OCI-M2 (cell line): Measurements from ENCODE around the gene ATP2C2.

Experiments
- DNase-seq: peaks from one replicate; lab custom pipeline; 2025; ENCODE audit not compliant: unreplicated experiment; lab: John Stamatoyannopoulos, UW

Gene ATP2C2

DNA sequence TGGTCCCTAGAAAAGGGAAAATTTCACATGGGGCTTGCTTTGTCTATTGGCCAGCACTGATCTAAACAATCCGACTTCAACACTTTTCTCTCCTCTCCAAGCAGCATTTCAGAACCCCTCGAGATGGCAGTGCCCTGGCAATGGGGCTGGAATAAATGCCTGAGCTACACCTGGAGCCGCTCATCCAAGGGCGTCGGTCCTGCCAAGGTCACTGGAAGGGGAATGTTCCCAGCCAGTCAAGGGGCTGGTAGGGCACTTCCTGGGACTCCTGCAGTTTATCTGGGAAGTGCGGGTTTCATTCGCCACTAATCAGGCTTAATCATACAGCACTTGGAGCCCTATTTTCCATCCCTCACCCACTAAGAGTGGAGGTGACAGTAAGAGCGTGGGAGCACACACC is 119.0 kb downstream of the ATP2C2 start:
- DNase-seq: no peak

DNA sequence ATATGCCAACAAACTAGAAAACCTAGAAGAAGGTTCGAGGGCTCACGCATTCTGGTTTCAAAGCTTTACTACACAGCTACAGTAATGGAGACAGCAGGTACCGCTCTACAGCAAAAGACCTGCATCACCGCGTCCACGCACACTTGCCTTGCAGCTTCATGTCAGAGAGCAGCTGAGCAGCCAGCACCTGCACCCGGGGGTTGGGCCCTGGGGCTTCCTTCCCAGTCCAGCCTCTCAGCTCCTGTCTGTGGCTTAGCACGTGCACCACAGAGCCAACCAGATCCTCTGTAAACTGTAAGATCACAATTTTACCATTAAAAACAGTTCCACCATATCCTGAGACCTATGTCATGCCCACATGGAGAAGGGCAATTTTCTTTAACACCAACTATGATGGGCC is 120.8 kb downstream of the ATP2C2 start:
- no peak for DNase-seq

DNA sequence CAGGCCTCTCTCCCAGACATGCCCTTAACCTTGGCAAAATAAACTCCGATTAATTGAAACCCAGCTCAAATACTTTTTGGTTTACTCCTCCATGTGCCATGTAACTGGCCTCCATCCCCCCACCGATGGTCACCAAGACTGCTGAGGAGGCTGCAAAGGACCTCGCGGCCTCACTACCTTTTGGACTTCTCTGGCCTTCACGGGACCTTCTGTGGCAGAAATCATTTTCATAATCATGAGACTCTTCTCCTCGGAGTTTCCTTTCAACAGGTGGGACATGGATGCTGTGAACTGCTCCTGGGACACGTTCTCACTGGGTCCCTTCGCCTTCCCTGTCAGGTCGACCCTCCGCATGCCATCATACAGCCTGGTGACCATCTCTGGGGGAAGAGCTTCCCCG is 127.2 kb downstream of the ATP2C2 start:
- no peak for DNase-seq

DNA sequence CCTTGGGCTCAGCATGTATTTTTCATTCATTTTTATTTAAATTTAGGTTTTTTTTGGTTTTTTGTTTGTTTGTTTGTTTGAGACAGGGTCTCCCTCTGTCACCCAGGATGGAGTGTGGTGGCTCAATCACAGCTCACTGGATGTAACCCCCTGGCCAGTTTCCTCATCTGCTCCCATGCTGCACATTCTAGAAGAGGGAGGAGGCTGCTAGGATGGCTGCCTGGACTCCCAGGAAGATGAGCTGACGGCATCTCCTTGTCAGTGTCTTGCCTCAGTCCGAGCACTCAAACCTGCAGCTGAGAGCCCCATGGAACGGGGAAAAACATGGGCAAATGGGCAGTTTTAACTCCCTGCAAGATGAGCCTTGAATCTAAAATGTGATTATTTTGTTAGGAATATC is 128.7 kb downstream of the ATP2C2 start:
- no peak for DNase-seq

DNA sequence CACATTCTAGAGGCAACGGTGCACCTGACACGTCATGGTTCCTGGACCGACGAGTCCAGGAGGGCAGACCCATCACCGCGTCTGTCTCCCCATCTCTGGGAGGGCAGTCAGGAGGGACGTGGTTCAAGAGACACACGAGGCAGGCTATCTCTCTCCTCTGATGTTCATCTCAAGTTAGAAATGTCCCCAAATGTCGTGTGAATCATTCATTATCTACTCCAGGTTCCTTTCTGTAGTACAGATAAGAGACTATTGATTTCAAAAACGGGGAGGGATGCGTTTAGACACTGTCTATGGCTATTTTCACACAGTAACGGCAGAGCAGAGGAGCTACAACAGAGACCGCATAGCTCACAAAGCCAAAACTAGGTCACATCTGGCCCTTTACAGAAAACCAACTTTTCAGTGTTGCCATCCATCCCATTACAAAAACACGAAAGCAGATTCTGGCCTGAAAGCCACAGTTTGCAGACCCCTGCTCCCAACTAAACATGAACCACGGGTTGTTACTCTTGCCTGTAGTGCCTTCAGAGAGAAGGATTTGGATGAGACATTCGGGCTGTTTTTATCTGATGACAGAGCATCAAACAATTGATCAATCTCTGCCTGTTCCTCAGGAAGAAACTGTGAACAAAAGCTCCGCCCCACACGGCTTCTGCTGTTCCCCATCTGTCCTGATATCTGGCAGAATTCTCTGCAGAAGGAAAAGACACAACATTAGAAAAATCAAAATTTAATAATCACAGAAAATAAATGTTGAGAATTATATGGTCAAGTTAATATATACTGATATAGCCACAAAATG is 129.3 kb downstream of the ATP2C2 start:
- no peak for DNase-seq

DNA sequence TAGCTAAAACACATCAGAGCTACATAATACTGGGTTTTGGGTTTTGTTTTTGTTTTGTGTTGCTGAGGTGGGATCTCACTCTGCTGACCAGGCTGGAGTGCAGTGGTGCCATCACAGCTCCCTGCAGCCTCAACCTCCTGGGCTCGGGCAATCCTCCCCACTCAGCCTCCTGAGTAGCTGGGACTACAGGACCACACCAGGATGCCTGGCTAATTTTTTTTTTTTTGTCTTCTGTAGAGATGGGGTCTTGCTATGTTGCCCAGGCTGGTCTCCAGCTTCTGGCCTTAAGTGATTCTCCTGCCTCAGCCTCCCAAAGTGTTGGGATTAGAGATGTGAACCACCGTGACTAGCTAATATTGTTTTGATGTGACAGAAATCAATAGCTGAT is 129.9 kb downstream of the ATP2C2 start:
- DNase-seq: no peak

DNA sequence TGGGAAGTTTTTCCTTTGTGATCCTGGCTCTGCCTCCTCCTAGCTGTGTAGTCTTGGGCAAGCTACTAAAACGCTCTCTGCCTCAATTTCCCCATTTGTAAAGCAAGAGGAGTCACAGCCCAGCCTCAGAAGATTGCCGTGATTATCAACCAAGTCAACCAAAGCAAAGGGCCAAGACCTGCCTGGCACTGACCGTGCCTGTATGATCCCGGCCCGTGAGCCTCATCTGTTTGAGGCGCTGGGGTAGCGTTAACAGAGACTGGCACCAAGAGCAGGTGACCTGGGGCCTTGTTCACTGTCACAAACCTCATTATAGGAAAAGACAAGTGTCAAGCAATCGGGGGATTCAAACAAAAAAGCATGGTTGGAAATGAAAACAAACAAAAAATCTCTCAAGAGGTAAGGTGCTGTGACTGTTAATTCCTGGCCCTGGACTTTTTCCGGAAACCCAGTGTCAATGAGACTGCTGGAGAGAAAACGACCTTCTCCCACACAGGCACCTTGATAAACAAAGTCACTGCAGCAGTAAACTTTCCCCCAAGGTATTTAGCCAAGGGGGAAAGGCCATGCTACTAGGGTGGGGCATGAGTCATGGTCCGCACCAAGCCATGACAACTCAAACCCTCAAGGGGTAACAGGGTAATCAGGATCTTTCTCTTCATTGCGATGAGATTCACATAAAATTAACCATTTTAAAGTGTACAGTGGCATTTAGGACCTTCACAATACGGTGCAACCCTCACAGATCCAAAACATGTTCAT is 130.7 kb downstream of the ATP2C2 start:
- no peak for DNase-seq

DNA sequence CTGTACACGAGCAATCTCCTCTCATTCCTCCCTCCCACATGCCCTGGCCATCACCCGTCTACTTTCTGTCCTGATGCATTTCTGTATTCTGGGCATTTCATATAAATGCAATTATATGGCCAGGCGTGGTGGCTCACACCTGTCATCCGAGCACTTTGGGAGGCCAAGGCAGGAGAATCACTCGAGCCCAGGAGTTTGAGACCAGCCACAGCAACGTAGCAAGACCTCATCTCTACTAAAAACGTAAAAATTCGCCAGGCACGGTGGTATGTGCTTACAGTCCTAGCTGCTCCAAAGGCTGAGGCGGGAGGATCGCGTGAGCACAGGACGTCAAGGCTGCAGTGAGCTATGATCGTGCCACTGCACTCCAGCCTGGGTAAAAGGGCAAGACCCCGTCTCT is 131.3 kb downstream of the ATP2C2 start:
- DNase-seq: no peak

DNA sequence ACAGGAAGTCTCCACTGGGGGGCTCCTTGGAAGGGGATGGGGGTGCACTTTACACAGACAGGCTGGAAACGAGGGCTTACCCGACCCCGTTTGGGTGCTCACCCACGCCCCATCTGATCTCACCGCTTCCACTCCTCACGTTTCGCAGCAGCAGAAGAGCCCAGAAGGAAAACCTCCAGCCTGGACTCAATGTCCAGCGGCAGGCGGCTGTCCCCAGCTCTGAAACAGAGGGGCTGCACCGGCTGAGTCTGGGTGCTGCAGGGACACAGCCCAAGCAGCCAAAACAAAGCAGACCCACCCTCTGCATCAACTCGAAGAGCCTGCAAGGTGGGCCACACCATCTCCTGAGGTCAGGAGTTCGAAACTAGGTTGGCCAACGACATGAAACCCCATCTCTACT is 132.2 kb downstream of the ATP2C2 start:
- DNase-seq: no peak

DNA sequence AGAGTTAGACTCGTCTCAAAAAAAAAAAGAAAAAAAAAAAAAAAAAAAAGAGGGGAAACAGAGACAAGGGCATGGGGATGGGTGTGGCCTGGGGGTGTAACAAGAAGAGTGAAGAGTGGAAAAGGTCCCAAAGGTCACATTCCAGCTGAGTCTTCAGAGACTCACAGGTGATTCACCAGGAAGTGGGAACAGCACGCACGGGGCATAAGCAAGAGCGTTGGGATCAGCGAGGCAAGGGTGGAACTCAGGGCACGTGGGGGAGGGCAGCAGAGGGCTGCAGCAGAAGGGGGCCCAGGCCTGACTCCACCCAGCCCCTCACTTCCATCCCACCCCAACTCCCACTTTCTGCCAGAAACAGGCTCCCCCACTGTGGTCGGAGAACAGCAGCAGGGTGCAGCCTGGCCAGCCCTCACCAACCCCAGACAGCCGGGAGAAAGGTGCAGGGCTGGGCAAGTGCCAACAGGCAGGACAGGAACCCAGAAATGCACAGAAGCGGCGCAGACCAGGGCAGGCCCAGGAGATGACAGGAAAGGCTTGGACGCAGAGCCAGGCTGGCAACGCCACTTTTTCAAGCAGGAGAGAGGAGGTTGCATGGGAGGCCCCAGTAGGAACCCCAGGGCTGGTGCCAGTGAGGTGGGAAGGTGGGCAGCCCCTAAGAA is 132.9 kb downstream of the ATP2C2 start:
- no peak for DNase-seq

DNA sequence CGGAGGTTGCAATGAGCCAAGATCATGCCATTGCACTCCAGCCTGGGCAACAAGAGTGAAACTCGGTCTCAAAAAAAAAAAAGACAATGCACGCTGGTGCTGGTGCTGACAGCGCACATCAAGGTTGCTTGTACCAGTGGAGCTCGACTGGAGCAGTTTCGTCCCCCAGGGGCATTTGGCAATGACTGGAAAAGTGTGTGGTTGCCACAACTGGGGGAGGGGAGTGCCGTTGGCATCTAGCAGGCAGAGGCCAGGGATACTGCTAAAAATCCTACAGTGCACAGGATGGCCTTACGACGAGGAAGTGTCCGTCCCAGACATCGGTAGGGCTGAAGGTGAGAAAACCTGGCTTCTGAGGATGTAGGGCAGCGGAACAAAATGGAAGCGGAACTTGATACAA is 133.7 kb downstream of the ATP2C2 start:
- DNase-seq: no peak

DNA sequence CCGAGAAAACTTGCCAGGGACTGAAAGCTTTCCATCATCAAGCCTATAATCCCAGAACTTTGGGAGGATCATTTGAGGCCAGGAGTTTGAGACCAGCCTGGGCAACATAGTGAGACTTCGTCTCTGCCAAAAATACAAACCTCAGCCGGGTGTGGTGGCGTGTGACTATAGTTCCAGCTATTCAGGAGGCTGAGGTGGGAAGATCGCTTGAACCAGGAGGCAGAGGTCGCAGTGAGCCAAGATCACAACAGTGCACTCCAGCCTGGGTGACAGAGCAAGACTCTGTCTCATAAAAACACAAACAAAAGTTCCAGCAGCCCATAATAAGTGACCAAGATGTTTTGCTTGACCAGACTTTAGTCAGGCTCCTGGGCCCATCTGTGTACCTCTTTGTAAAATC is 134.2 kb downstream of the ATP2C2 start:
- DNase-seq: no peak

DNA sequence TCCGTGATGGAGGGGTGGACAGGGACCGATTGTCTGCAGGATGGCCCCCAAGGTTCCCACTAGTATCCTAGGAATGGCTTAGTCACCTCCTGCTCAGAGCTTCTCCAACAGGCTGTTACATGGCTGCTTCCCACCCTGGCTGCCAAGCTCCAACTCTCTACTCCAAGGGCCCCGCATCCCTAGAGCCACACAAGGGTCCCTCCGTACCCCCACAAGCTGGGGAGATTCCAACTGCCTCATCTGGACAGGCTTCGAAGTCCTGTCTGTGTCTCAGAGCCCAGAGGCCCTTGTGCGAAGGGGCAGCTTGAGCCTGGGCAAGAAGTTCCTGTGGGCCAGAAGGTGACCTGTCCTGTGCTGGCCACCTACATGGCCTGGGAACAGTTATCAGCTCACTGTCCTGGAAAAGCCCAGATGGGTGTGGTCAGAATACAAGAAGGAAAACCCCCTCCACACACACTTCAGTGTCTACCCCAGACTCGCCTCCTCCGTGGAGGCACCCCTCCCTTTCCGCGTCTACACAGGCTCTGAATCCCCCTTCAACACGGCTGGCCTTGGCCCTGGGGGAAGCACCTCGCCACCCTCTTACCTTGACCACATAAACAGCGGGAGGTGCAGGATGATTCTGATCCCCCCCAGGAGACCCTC is 135.5 kb downstream of the ATP2C2 start:
- no peak for DNase-seq

DNA sequence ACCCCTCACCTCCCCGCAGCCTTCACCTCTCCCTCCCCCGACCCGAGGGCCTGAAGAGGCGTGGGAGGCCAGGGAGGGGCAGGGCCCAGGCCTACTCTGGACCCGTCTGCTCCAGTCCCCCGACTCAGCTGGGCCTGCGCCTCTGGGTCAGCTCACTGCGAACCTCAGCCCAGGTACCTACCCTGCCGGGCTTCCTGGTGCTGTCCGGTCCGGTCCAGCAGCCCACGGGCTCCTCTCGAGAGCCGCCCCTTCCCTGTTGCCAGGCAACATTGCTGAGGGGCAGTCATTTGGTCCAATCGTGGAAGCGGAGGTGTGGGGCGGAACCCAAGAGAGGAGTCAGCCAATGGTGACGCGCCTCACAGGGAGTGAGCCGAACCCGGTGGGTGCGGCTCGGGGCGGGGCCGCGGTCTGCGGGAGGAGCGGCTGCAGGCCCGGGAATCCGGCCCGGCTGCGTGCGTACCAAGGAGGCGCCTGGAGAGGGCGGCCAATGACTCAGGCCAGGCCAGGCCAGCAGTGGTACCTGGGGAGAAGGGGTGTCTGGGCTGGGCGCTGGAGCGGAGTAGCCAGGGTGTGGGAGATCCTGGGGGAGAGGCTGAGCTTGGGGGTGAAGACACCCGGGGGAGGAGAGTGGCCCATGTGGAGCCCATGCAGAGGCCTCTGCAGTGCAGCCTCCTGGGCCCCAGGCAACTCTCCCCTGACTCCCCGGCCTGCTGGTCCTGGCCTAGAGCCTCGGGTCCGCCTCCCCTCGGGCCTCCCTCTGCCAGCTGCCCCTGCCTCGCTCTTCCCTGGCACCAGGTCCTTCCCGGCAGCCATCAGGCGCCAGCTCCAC is 136.3 kb downstream of the ATP2C2 start, which contains the start of gene MEAK7:
TSS of gene MEAK7 (minus strand) at position 240 of the 829 bp plus-strand sequence. CDS start 6,573 bp downstream, outside the sequence.
- peak; percentile 78 for DNase-seq

DNA sequence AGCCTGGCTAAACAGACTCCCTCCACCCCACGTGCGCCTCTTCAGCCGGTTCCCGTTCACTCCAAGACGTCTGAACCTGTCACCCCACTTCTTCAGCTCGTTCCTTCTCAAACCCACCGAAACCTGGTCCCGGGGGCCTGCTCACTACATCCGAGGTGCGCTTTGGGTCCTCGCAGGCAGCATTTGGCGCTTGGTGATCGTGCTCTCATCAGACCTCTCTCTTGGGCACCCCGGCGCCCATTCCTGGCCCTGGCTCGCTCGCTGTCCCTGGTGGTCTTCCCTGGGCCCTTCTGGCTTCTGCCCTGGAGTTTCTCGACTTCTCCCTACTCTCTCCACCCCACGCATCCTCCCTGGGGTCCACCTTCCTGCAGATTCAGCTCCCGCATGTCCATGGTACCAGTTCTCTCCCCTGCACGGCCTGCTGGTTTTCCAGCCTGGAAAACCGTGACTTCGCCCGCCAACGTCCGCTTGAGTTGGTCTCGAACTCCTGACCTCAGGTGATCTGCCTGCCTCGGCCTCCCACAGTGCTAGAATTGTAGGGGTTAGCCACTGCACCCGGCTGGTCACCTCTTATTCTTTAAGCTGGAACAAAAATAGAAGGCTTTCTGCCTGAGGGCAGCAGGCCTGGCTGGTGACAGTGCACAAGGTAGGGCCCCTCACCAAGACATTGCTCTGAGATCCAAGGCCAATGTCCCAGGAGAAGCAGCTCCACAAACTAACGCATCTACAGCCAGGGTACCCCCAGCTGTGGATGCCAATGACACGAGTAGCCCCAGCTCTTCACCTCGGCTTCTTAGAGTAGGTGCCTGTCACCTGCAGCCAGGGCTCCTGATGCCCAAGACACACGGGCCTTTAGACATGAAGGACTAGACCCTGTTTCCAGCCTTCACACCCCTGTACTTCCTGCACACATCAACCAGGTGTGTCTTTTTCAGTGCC is 137.2 kb downstream of the ATP2C2 start:
- DNase-seq: no peak

DNA sequence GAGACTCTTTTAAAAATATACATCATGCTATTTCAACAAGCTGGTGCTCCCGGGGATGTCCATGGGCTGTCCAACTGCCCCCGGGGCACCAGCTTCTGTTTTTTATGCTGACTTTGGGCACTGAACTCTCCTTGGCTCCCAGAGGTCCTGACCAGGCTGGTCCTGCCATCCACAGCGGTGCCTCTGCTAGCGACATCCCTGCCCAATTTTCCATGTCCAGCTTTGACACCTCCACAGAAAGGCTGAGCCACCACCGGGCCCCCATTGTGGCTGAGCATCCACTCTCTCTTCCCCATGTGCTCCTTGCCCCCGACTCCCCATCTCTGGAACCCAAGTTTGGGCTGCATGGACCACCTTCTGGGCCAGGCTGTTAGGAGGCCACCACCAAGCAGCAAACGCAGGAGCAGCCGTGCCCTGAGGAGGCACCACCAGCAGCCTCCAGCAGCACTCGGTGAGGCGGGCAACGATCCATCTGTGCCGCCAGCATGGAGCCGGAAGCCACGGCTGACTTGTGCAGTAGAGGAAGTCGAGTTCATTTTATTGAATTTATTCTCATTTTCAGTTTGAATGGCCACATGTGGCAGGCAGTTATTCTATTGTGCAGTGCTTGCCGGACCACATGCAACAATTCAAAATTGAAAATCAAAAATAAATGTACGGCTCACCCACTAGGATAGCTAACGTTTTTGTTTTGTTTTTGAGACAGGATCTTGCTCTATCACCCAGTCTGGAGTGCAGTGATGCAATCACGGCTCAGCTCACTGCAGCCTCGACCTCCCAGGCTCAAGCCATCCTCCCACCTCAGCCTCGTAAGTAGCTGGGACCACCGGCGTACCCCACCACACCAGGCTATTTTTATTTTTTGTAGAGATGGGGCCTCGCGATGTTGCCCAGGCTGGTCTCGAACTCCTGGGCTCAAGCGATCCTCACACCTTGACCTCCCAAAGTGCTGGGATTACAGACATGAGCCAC is 139.0 kb downstream of the ATP2C2 start:
- DNase-seq: no peak

DNA sequence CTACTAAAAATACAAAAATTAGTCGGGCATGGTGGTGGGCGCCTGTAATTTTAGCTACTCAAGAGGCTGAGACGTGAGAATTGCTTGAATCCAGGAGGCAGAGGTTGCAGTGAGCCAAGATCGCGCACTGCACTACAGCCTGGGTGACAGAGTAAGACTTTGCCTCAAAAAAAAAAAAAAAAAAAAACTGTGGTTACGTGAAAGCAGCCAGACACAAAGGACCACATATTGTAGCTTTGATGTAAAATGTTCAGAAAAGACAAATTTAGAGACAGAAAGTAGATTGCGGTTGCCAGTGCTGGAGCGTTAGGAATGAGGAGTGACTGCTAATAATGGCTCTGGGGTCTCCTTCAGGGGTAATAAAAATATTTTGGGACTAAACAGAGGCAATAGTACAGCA is 140.2 kb downstream of the ATP2C2 start:
- DNase-seq: no peak
